H9 (cell line): ENCODE data around the gene ARHGAP22. TPM values are rescaled to one million over a fixed set of nuclear protein-coding genes. Genes with fewer than 3 reads are reported as not detected.

ENCODE experiments used
- DNase-seq: peaks from one replicate; pipeline ENCODE4 v3.0.0-alpha.2; 2017
- H2AFZ ChIP-seq: one replicate; pipeline ENCODE4 v1.6.1; 2013; ENCODE audit warnings: mild to moderate bottlenecking, low read length, control low read depth, moderate library complexity
- H2AK5ac ChIP-seq: 2 replicates; pipeline ENCODE4 v1.6.1; 2013; ENCODE audit warnings: low read length, control low read depth, mixed read lengths; ENCODE audit not compliant: insufficient read length
- H2BK120ac ChIP-seq: one replicate; pipeline ENCODE4 v1.6.1; 2013; ENCODE audit warnings: low read depth, mild to moderate bottlenecking, low read length, control low read depth, inconsistent platforms; ENCODE audit not compliant: poor library complexity, severe bottlenecking
- H2BK12ac ChIP-seq: 2 replicates; pipeline ENCODE4 v1.6.1; 2013; ENCODE audit warnings: low read length, control low read depth, mixed read lengths, low read depth; ENCODE audit not compliant: insufficient read length
- H2BK15ac ChIP-seq: 2 replicates; pipeline ENCODE4 v1.6.1; 2013; ENCODE audit warnings: low read depth, low read length, control low read depth
- H2BK20ac ChIP-seq: one replicate; pipeline ENCODE4 v1.6.1; 2013; ENCODE audit warnings: low read depth, mild to moderate bottlenecking, low read length, control low read depth, inconsistent platforms; ENCODE audit not compliant: poor library complexity, severe bottlenecking
- H2BK5ac ChIP-seq: 2 replicates; pipeline ENCODE4 v1.6.1; 2013; ENCODE audit warnings: low read length, control low read depth, mixed read lengths; ENCODE audit not compliant: insufficient read length
- H3K14ac ChIP-seq: 2 replicates; pipeline ENCODE4 v1.6.1; 2013; ENCODE audit warnings: low read length, control low read depth; ENCODE audit not compliant: insufficient read depth
- H3K18ac ChIP-seq: 2 replicates; pipeline ENCODE4 v1.6.1; 2013; ENCODE audit warnings: low read depth, mild to moderate bottlenecking, mixed read lengths, low read length, control low read depth; ENCODE audit not compliant: insufficient read length
- H3K23ac ChIP-seq: 2 replicates; pipeline ENCODE4 v1.6.1; 2013; ENCODE audit warnings: low read length, control low read depth, mixed read lengths, low read depth; ENCODE audit not compliant: insufficient read length
- H3K23me2 ChIP-seq: 2 replicates; pipeline ENCODE4 v1.6.1; 2013; ENCODE audit warnings: low read depth, mild to moderate bottlenecking, mixed read lengths, low read length, control low read depth; ENCODE audit not compliant: insufficient read length, poor library complexity, severe bottlenecking
- H3K27ac ChIP-seq: 2 replicates; pipeline ENCODE4 v1.5.1; 2013; ENCODE audit warnings: low read length, control low read depth, mixed read lengths, low read depth; ENCODE audit not compliant: insufficient read length
- H3K27me3 ChIP-seq: 2 replicates; pipeline ENCODE4 v1.6.1; 2013; ENCODE audit warnings: low read length, control low read depth, inconsistent platforms; ENCODE audit not compliant: insufficient read depth
- H3K4ac ChIP-seq: 2 replicates; pipeline ENCODE4 v1.6.1; 2013; ENCODE audit warnings: low read depth, mild to moderate bottlenecking, control low read depth, inconsistent platforms, low read length, moderate library complexity
- H3K4me1 ChIP-seq: 2 replicates; pipeline ENCODE4 v1.6.1; 2013; ENCODE audit warnings: low read length, control low read depth, inconsistent platforms; ENCODE audit not compliant: insufficient read depth
- H3K4me2 ChIP-seq: 2 replicates; pipeline ENCODE4 v1.6.1; 2013; ENCODE audit warnings: low read length, control low read depth, mixed read lengths; ENCODE audit not compliant: insufficient read length, insufficient read depth
- H3K56ac ChIP-seq: 2 replicates; pipeline ENCODE4 v1.6.1; 2013; ENCODE audit warnings: low read depth, mild to moderate bottlenecking, mixed read lengths, low read length, control low read depth; ENCODE audit not compliant: insufficient read length
- H3K79me1 ChIP-seq: 2 replicates; pipeline ENCODE4 v1.6.1; 2013; ENCODE audit warnings: low read depth, mild to moderate bottlenecking, moderate library complexity, low read length, control low read depth, inconsistent platforms; ENCODE audit not compliant: insufficient read depth, poor library complexity, severe bottlenecking
- H3K79me2 ChIP-seq: 2 replicates; pipeline ENCODE4 v1.6.1; 2013; ENCODE audit warnings: low read length, control low read depth, inconsistent platforms; ENCODE audit not compliant: insufficient read depth
- H3K9ac ChIP-seq: 2 replicates; pipeline ENCODE4 v1.6.1; 2013; ENCODE audit warnings: low read length, control low read depth, mixed read lengths; ENCODE audit not compliant: insufficient read length; ENCODE audit errors: extremely low read depth
- H3K9me3 ChIP-seq: one replicate; pipeline ENCODE4 v1.6.1; 2013; ENCODE audit warnings: low read depth, low read length, inconsistent platforms; ENCODE audit not compliant: control insufficient read depth
- H3T11ph ChIP-seq: one replicate; pipeline ENCODE4 v1.6.1; 2013; ENCODE audit warnings: mild to moderate bottlenecking, low read length, control low read depth, inconsistent platforms
- H4K20me1 ChIP-seq: one replicate; pipeline ENCODE4 v1.6.1; 2013; ENCODE audit not compliant: control insufficient read depth, insufficient read length, insufficient read depth
- H4K5ac ChIP-seq: 2 replicates; pipeline ENCODE4 v1.6.1; 2013; ENCODE audit warnings: low read depth, mild to moderate bottlenecking, mixed read lengths, low read length, control low read depth; ENCODE audit not compliant: insufficient read length
- H4K8ac ChIP-seq: replicated peaks from 2 replicates; pipeline ENCODE4 v1.6.1; 2013; ENCODE audit warnings: low read length, control low read depth, mixed read lengths, low read depth; ENCODE audit not compliant: insufficient read length
- H4K91ac ChIP-seq: 2 replicates; pipeline ENCODE4 v1.6.1; 2013; ENCODE audit warnings: low read depth, mild to moderate bottlenecking, moderate library complexity, mixed read lengths, low read length, control low read depth; ENCODE audit not compliant: insufficient read length
- H3K27ac Mint-ChIP-seq, 3 experiments: 2 replicates in 2 of 3; 3 replicates in 1 of 3; pipeline ENCODE4 v1.8.0; 2020 to 2021; ENCODE audit warnings: mixed read lengths in 3 of 3, mild to moderate bottlenecking in 1 of 3, moderate library complexity in 1 of 3
- H3K27me3 Mint-ChIP-seq: 2 replicates; pipeline ENCODE4 v1.8.0; 2021; ENCODE audit warnings: low read depth, mild to moderate bottlenecking, moderate library complexity, mixed read lengths
- H3K36me3 Mint-ChIP-seq, 3 experiments: 2 replicates in 2 of 3; 3 replicates in 1 of 3; pipeline ENCODE4 v1.8.0; 2020 to 2021; ENCODE audit warnings: low read depth in 3 of 3, mixed read lengths in 3 of 3; ENCODE audit not compliant: insufficient read depth in 1 of 3
- H3K4me1 Mint-ChIP-seq, 2 experiments: 2 replicates each; pipeline ENCODE4 v1.8.0; 2020; ENCODE audit warnings: mixed read lengths in 2 of 2
- H3K4me3 Mint-ChIP-seq, 2 experiments: 2 replicates in 1 of 2; 3 replicates in 1 of 2; pipeline ENCODE4 v1.8.0; 2020 to 2021; ENCODE audit warnings: mild to moderate bottlenecking in 2 of 2, mixed read lengths in 2 of 2, moderate library complexity in 1 of 2
- H3K9me3 Mint-ChIP-seq, 2 experiments: 2 replicates in 1 of 2; 3 replicates in 1 of 2; pipeline ENCODE4 v1.8.0; 2020; ENCODE audit warnings: mild to moderate bottlenecking in 2 of 2, mixed read lengths in 2 of 2, moderate library complexity in 1 of 2
- CTCF ChIP-seq: fragments of 200-600 bp; sonication (generic); conservative IDR thresholded peaks from 3 replicates; pipeline ENCODE4 v1.8.0; 2021; ENCODE audit warnings: antibody characterized with exemption, mild to moderate bottlenecking
- WGBS: extraction: QIAGEN DNeasy Blood & Tissue Kit; methylation state at CpG from one replicate; pipeline ENCODE4 v1.1.7; 2013; ENCODE audit warnings: missing lambda C conversion rate, low lambda C conversion rate, mixed read lengths; ENCODE audit not compliant: insufficient read length; ENCODE audit errors: extremely low coverage; 5-methylcytosine and 5-hydroxymethylcytosine counted together
- total RNA-seq: library from RNA; stranded (reverse); gene quantifications from 2 replicates; pipeline ENCODE4 v1.2.1, GENCODE V29; 2021

Gene ARHGAP22
- total RNA-seq, 1 experiment from 2014 or later, result 7.4 TPM

- no CpG with 5 or more reads among the region's 5 CpGs for WGBS
Measured at GRCh38 chr10:48494611-48495010, 110.3 kb downstream of the ARHGAP22 start.

More at GRCh38 chr10:48494611-48495010, 110.3 kb downstream of the ARHGAP22 start:
- no peak for DNase-seq
- no peak overlapping the region for H2BK15ac ChIP-seq
- no peak overlapping the region for H2BK20ac ChIP-seq
- no peak overlapping the region for H3K18ac ChIP-seq
- H3T11ph ChIP-seq, result no peak overlapping the region
- H3K9me3 ChIP-seq, result no peaks in the 10 kb centered on the region
- H4K5ac ChIP-seq, result no peak overlapping the region
- H3K14ac ChIP-seq, result no peak overlapping the region; the same call in 1 of the 2 replicates
- H3K4me2 ChIP-seq, result no peak overlapping the region
- H3K23me2 ChIP-seq, result no peaks in the 10 kb centered on the region
- Mint-ChIP-seq H3K4me3 (no peak overlapping the region; a peak in 1 of 5 replicates), H3K27ac (peak overlapping the region in 1 of 3 experiments; percentile 81; a peak in 3 of 7 replicates), H3K9me3 (no peaks in the 10 kb centered on the region), H3K4me1 (peaks cover 8 to 16% of the 10 kb centered on the region in 2 experiments; a peak in 3 of 4 replicates), H3K27me3 (no peaks in the 10 kb centered on the region; the same call in 1 of the 2 replicates), H3K36me3 (no peaks in the 10 kb centered on the region; a peak in 1 of 7 replicates)
- H2BK12ac ChIP-seq, result no peak overlapping the region
- TF ChIP-seq CTCF, result no peak
- no peak overlapping the region for H2BK5ac ChIP-seq
- no peak overlapping the region for H2AFZ ChIP-seq
- no peak overlapping the region for H4K91ac ChIP-seq
- no peaks in the 10 kb centered on the region for H3K79me1 ChIP-seq
- no peak overlapping the region for H3K56ac ChIP-seq
- H3K4ac ChIP-seq, result no peak overlapping the region
- H3K23ac ChIP-seq, result no peak overlapping the region
- no peak overlapping the region for H4K8ac ChIP-seq
- H2AK5ac ChIP-seq, result no peak overlapping the region
- no peaks in the 10 kb centered on the region for H3K4me1 ChIP-seq
- no peaks in the 10 kb centered on the region for H3K79me2 ChIP-seq
- H3K27me3 ChIP-seq, result no peaks in the 10 kb centered on the region
- no peaks in the 10 kb centered on the region for H4K20me1 ChIP-seq
- H3K9ac ChIP-seq, result no peak overlapping the region
- no peak overlapping the region for H2BK120ac ChIP-seq
- H3K27ac ChIP-seq, result no peak overlapping the region
